Endometrial microvascular endothelial cells (primary cell): Measurements from ENCODE around the gene SHISA9. TPM values are rescaled to one million over a fixed set of nuclear protein-coding genes. Genes with fewer than 3 reads are reported as not detected.

Source experiments
- in situ Hi-C: cut with HindIII; loops from 2 replicates; pipeline ENCODE4 v1.10.0; 2017; ENCODE audit warnings: low sequenced_read_pairs, low pct_unique_long_range_greater_than_20kb; ENCODE audit errors: inconsistent ontology term
- total RNA-seq: library from RNA; depleted of rRNA; stranded (reverse); fragments of >200 nt; gene quantifications from one replicate; pipeline ENCODE4 v1.2.3, GENCODE V29; 2015; ENCODE audit errors: inconsistent ontology term

The SHISA9 gene
- total RNA-seq, 1 donor from 2014 or later, result not detected

- in situ Hi-C loops, result no loop called here
Observed at GRCh38 chr16:12927591-12927990, 26.2 kb downstream of the SHISA9 start.

GRCh38 chr16:12930881-12931280, 29.5 kb downstream of the SHISA9 start:
- in situ Hi-C loops, result no loop called here

- in situ Hi-C loops, result no loop called here
Observed at GRCh38 chr16:12936391-12936790, 35.0 kb downstream of the SHISA9 start.

- in situ Hi-C loops, result no loop called here
Observed at GRCh38 chr16:12941896-12942295, 40.5 kb downstream of the SHISA9 start.

DNA sequence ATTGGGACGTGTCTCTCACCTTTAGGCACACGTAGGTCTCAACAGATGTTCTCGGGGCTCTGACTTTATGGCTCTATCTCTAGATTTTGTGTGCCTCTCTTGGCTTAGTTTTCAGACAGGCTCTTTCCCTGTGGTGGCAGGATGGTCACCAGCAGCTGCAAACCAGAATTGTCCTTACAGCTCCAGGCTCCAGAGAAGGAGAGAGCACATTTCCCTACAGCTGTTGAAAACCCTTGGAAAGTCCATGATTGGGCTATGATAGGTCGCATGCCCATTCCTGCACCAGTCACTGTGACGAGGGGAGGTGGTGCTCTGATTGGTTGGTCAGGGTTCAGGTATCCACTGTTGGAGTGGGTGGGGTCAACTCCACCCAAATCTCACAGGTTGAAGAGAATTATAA, 41.5 kb downstream of the SHISA9 start:
- in situ Hi-C loops, result no loop called here

GRCh38 chr16:12944300-12944699, 42.9 kb downstream of the SHISA9 start:
- in situ Hi-C loops, result no loop called here

DNA sequence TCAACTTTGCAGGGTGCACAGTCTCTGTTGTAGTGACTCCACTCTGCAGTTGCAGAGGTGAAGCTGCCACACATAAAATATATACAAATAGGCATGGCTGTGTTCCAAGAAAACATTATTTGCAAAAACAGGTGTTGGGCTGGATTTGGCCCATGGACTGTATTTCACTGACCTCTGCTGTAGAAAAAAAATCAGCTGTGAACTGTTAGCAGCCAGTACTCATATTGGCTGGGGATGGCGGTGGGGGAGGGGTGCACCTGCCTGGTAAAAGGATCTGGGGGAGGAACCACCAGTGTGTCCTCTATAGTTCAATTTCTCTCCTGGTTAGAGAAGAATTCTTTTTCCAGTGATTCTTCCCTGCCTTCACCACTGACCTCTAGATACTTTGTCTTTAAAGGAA, 50.0 kb downstream of the SHISA9 start:
- in situ Hi-C loops, result no loop called here

GRCh38 chr16:12951976-12952375, 50.6 kb downstream of the SHISA9 start:
- in situ Hi-C loops, result no loop called here

DNA sequence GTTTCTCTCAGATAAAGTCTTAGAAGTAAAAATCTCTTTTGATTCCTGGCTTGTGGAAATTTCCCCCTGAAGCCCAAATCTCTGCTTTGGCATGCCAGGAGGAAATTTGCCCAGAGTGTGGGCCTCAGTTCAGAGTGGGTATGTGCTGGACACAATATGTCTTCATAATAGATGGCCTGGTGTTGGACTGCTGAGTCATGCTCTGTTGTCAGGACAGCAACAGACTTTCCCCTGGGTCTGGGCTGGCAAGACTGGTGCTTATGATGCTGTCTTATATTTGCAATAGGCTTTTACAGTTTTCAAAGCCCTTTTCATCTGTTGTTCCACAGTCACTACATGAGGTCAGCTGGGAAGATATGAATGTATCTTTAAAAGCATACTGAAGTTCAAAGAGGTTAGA, 57.0 kb downstream of the SHISA9 start:
- in situ Hi-C loops, result no loop called here

DNA sequence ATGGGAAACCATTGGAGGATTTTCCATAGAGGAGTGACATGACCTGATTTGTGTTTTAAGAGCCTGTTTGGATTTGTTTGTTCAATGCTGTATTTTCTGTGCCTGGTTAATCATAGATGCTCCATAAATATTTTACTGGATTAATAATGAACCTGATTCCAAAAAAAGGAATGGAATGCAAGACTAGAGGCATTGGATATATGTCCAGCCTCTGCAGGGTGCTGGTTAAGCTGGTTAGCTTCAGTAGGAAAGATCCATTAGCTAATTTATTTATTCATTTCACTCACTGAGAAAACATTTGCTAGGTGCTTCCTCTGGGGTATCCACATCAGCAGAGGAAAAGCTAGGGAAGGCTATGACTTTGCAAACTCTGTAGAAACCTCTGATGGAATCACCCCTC, 57.7 kb downstream of the SHISA9 start:
- in situ Hi-C loops, result no loop called here

DNA sequence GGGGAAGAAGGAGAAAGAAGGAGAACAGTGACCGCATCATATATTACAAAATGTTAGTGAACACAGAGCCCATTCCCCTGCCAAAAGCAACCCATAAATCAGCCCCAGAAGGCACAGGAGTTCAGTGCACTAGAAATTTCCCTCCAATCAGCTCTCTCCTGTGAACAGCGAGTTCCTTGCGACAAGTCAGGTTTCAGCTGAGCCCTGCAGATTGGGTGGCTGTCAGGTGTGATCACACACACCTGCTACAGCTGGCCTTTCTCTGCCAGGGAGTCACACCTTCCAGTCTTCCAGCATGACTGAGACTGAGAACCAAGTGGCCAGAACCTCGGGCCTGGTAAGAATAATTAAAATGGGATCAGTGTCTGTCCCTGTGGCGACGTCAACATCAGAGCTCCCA, 60.2 kb downstream of the SHISA9 start:
- in situ Hi-C loops, result no loop called here

DNA sequence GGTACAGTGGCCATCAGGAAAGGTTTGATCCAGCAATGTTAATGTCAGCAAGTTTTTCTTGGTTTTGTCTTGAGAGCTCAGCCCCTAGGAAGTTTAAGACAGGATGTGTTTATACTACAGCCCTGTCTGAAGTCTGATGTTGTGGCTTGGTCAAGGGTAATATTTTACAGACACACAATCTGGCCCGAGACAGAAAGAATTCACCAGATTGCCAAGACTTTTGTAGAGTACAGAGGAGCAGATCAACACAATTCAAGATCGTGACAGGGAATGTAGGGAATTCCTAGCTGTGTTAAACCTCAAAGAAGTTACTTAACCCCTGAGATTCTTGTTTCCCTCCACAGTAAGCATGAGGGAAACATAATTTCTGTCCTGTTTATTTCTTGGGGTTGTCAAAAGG, 63.1 kb downstream of the SHISA9 start:
- in situ Hi-C loops, result no loop called here

DNA sequence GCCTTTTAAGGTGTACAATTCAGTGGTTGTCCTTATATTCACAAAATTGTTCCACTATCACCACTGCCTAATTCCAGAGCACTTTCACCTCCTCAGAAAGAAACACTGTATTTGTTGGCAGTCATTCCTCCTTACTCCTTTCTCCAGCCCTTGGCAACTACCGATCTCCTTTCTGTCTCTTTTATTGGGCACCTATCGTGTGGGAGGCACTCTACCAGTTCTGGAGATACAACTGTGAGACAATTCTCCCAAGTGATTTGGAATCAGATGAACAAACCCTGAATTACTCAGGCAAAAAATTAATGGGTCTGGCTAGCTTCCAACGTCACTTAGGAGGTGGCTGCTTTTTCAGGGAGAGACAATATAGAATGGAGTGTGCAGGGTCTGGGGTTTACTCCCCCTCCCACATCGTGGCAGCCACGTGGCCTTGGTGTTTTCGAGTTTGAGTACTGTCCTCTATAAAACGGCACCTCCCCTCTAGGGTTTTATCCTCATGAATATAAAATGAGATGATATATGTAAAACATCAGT, 63.9 kb downstream of the SHISA9 start:
- in situ Hi-C loops, result no loop called here

GRCh38 chr16:12971241-12971640, 69.8 kb downstream of the SHISA9 start:
- in situ Hi-C loops, result no loop called here

GRCh38 chr16:12972246-12972645, 70.8 kb downstream of the SHISA9 start:
- in situ Hi-C loops, result no loop called here

GRCh38 chr16:12975766-12976165, 74.4 kb downstream of the SHISA9 start:
- in situ Hi-C loops, result no loop called here

DNA sequence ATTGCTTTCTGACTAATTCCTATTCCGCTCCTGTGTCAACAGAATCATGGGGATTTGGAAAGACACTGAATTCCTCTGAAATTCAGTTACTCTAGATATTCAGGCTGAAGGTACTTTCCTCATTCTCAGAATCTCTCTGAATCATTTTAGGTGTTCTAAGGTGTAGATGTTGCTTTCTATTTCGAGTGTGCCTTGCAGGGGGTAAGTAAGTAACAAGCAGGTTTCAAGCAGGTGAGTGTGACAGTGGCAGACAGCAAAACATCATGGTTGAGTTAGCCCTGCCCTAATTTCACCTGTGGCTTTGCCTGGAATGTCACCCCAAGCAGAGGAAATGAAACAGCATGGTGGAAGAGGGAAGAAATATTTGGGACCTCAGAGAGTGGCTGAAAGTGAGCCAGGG, 75.1 kb downstream of the SHISA9 start:
- in situ Hi-C loops, result no loop called here

DNA sequence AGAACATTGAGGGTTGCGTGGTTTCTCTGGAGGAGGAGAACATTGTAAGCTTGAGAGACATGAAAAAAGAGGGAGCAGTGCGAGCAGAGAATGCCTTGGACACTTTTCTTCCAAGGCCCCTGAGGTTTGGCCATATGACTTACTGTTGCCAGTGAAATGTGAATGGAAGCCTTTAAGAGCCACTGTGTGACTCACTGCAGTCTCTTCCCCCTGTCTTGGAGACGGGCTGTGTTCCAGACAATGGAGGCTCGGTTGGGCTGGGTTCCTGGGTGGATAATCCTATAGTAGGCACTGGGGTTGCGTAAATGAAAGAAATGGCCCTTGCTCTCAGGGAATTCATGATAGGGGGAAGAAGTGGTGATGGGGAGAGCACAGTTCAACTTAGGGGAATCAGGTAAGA, 75.5 kb downstream of the SHISA9 start:
- in situ Hi-C loops, result no loop called here

DNA sequence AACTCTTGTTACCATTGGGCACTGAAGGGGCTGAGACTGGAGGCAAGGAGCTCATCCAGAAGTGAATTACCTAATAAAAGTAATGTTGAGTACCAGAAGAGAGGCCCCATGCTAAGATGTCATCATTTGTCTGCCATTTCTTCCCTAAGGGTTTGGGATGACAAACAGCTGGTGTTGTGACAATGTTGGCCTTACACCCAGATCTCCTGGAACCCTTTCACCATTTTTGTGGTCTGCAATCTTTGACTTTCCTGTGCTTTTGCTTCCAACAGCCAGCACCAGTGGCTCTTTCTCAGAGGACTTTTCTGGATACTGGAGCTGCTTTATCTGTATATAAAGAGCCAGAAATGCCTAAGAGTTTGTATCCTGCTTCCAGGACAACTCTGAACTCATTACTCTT, 84.1 kb downstream of the SHISA9 start:
- in situ Hi-C loops, result no loop called here

- in situ Hi-C loops, result no loop called here
Observed at GRCh38 chr16:12988071-12988470, 86.7 kb downstream of the SHISA9 start.

DNA sequence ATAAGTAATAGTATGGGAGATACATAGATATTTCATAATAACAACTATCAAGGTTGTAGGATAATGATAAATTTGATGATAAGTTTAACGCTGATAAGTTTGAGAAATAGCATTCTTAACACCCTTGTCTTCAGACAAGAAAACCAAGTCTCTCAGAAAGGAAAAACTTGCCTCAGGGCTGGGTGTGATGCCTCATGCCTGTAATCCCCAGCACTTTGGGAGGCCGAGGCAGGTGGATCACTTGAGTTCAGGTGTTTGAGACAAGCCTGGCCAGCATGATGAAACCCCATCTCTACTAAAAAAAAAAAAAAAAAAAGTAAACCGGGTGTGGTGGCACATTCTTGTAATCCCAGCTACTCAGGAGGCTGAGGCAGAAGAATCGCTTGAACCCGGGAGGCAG, 90.7 kb downstream of the SHISA9 start:
- in situ Hi-C loops, result no loop called here

DNA sequence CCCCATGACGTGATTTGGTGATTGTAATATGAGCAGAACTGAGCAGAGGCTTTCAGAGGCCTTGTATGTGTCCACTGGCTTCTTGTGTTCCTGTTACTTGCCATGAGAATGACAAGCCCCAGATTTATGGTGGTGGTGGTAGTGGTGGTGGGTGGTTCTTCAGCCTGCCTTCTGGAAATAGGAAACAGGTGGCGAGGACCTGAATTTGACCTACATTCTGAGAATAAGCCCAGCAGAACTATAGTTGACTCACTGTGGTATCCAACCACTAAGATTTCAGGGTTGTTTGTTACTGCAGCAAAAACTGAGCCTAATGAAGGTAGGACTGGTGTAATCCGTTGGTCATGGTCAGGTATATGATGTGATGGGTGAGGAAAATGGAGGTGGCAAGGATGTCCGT, 93.0 kb downstream of the SHISA9 start:
- in situ Hi-C loops, result no loop called here
